ENCODE measurements around the gene DDI2.

- TF ChIP-seq CTCF (IDR thresholded peaks at IDR 0.05; ENCODE audit: poor library complexity, severe bottlenecking) (no peak), EP300 (conservative IDR thresholded peaks at IDR 0.05; ENCODE audit: poor library complexity, severe bottlenecking) (no peak)
These were observed 39.6 kb upstream of the DDI2 start for GRCh38 chr1:15577691-15578090.

Measured in neural cell (in vitro differentiated cells).